Keratinocyte (primary cell): ENCODE data around the gene PGAP6. TPM values are rescaled to one million over a fixed set of nuclear protein-coding genes. Genes with fewer than 3 reads are reported as not detected.
"Not testable (repeated sequence)": the region's sequence is repeated elsewhere in the genome, so short reads cannot be mapped to it uniquely, and the experiment has no call there.

Source experiments
- DNase-seq: peaks from one replicate; pipeline ENCODE4 v3.0.0-alpha.2; 2011; ENCODE audit warnings: low read depth, missing footprints, low spot score
- FAIRE-seq: peaks from 2 replicates; lab custom pipeline; 2011; peaks lifted over from hg19 to GRCh38; lab: Jason Lieb, UNC
- H2AFZ ChIP-seq: 2 replicates; pipeline ENCODE4 v1.6.0; 2012; ENCODE audit warnings: low read length, control low read depth, inconsistent platforms; ENCODE audit not compliant: control insufficient read depth
- H3K27ac ChIP-seq: 2 replicates; pipeline ENCODE4 v1.5.1; 2011; ENCODE audit warnings: low read length; ENCODE audit not compliant: control insufficient read depth, insufficient read depth
- H3K27me3 ChIP-seq: 3 replicates; pipeline ENCODE4 v1.6.0; 2011; ENCODE audit warnings: low read length; ENCODE audit not compliant: control insufficient read depth, insufficient read depth; ENCODE audit errors: extremely low read depth
- H3K36me3 ChIP-seq, 2 experiments: 2 replicates in 1 of 2; 3 replicates in 1 of 2; pipeline ENCODE4 v1.5.1; 2011; ENCODE audit warnings: low read length in 2 of 2, mild to moderate bottlenecking in 1 of 2; ENCODE audit not compliant: control insufficient read depth in 2 of 2, insufficient read depth in 2 of 2; ENCODE audit errors: extremely low read depth in 1 of 2
- H3K4me1 ChIP-seq: 3 replicates; pipeline ENCODE4 v1.5.1; 2011; ENCODE audit warnings: low read length; ENCODE audit not compliant: control insufficient read depth, insufficient read depth; ENCODE audit errors: extremely low read depth
- H3K4me2 ChIP-seq: 3 replicates; pipeline ENCODE4 v1.6.0; 2011; ENCODE audit warnings: low read depth, low read length; ENCODE audit not compliant: control insufficient read depth, insufficient read depth; ENCODE audit errors: extremely low read depth
- H3K4me3 ChIP-seq, 3 experiments: fragments of 200-600 bp in 1 of 3; sonication (generic) in 1 of 3; 2 replicates in 2 of 3; 3 replicates in 1 of 3; pipeline ENCODE4 v1.5.1; 2011 to 2016; ENCODE audit warnings: low read length in 3 of 3, mild to moderate bottlenecking in 3 of 3, control low read depth in 2 of 3, inconsistent platforms in 1 of 3, low read depth in 1 of 3, mixed read lengths in 1 of 3, mixed run types in 1 of 3, moderate library complexity in 1 of 3; ENCODE audit not compliant: control insufficient read depth in 2 of 3, insufficient read depth in 2 of 3; ENCODE audit errors: extremely low read depth in 1 of 3
- H3K79me2 ChIP-seq: 2 replicates; pipeline ENCODE4 v1.6.0; 2012; ENCODE audit warnings: low read length; ENCODE audit not compliant: control insufficient read depth, insufficient read depth
- H3K9ac ChIP-seq: 3 replicates; pipeline ENCODE4 v1.6.0; 2011; ENCODE audit warnings: low read length; ENCODE audit not compliant: control insufficient read depth, insufficient read depth; ENCODE audit errors: extremely low read depth
- H3K9me1 ChIP-seq: 3 replicates; pipeline ENCODE4 v1.6.0; 2011; ENCODE audit warnings: low read length; ENCODE audit not compliant: control insufficient read depth, insufficient read depth; ENCODE audit errors: extremely low read depth
- H3K9me3 ChIP-seq: 2 replicates; pipeline ENCODE4 v1.5.1; 2012; ENCODE audit warnings: low read depth, low read length; ENCODE audit not compliant: control insufficient read depth
- H4K20me1 ChIP-seq: 3 replicates; pipeline ENCODE4 v1.6.0; 2011; ENCODE audit warnings: low read length; ENCODE audit not compliant: control insufficient read depth, insufficient read depth; ENCODE audit errors: extremely low read depth
- CTCF ChIP-seq, 3 experiments: IDR thresholded peaks in 1 of 3; conservative IDR thresholded peaks in 1 of 3; optimal IDR thresholded peaks in 1 of 3; 2 replicates in 2 of 3; 3 replicates in 1 of 3; pipeline versions ENCODE3 to v1.5.1; 2011; ENCODE audit warnings: low read length in 3 of 3, mild to moderate bottlenecking in 3 of 3, moderate library complexity in 2 of 3, control low read depth in 1 of 3, inconsistent platforms in 1 of 3; ENCODE audit not compliant: insufficient read depth in 2 of 3; ENCODE audit errors: extremely low read depth in 1 of 3
- EZH2 ChIP-seq: IDR thresholded peaks from one replicate; pipeline ENCODE4 v1.6.1; 2012; ENCODE audit warnings: inconsistent platforms, mild to moderate bottlenecking, low read length, moderate library complexity
- dilution Hi-C: fragments of 300-500 bp; cut with MboI; formaldehyde crosslinking; loops from one replicate; pipeline ENCODE4 v1.7.0; 2020; ENCODE audit warnings: low sequenced_read_pairs; ENCODE audit not compliant: extremely low pct_ligation_motif_present
- polyA plus RNA-seq, 5 experiments: library from polyadenylated mRNA; depleted of rRNA in 3 of 5; stranded (reverse) in 3 of 5; stranded (forward) in 1 of 5; unstranded in 1 of 5; fragments of >200 nt; gene quantifications; 1 replicate in 1 of 5; 2 replicates in 3 of 5; 3 replicates in 1 of 5; pipeline versions ENCODE4 v1.2.1 to v1.2.3, GENCODE V29; 2011 to 2012; ENCODE audit warnings: missing spikeins in 2 of 5, low read depth in 1 of 5, low replicate concordance in 1 of 5

Gene PGAP6
- polyA plus RNA-seq, 1 donor (not counting 4 experiments of a cell fraction or from before 2014, with no cell fraction given), result 25.5 TPM

- DNase-seq (peak; percentile 86), FAIRE-seq (peak; percentile 93)
- Histone ChIP-seq H3K9me3 (no peaks in the 10 kb centered on the region), H3K9me1 (peaks cover 5% of the 10 kb centered on the region), H3K27me3 (no peaks in the 10 kb centered on the region), H3K4me2 (peak overlapping the region; percentile 82), H4K20me1 (peaks cover 6% of the 10 kb centered on the region), H3K9ac (peak overlapping the region; percentile 63), H3K79me2 (peaks cover 25% of the 10 kb centered on the region), H2AFZ (peak overlapping the region; percentile 76), H3K4me1 (peaks cover 32% of the 10 kb centered on the region), H3K36me3 (peaks cover 0 to 3% of the 10 kb centered on the region in 2 experiments), H3K27ac (peak overlapping the region; percentile 71), H3K4me3 (peak overlapping the region; percentile 11 to 58 (median 21))
- dilution Hi-C loops, result no loop called here
- TF ChIP-seq CTCF (optimal IDR thresholded peaks at IDR 0.05 in 1 of 3, IDR thresholded peaks at IDR 0.05 in 1 of 3, conservative IDR thresholded peaks at IDR 0.05 in 1 of 3; ENCODE audit: extremely low read depth in 1 of 3, insufficient read depth in 2 of 3, low read length in 3 of 3), result no peak
- no peak for TF ChIP-seq EZH2
Observed at GRCh38 chr16:424033-424622, 42.4 kb upstream of the PGAP6 start.

- dilution Hi-C loops, H3K27ac ChIP-seq, H3K27me3 ChIP-seq, H3K9ac ChIP-seq, H3K4me2 ChIP-seq, H4K20me1 ChIP-seq, H3K4me3 ChIP-seq, H3K9me3 ChIP-seq, H3K9me1 ChIP-seq, FAIRE-seq, H3K36me3 ChIP-seq, DNase-seq, H2AFZ ChIP-seq: not testable (repeated sequence)
- peaks cover 10% of the 10 kb centered on the region for H3K79me2 ChIP-seq
- H3K4me1 ChIP-seq, result peaks cover 27% of the 10 kb centered on the region
Observed at GRCh38 chr16:422179-422578, 40.4 kb upstream of the PGAP6 start.

GRCh38 chr16:415170-415498 lies 33.4 kb upstream of the PGAP6 start:
- H2AFZ ChIP-seq, FAIRE-seq, H4K20me1 ChIP-seq, H3K9me1 ChIP-seq, H3K36me3 ChIP-seq, H3K4me2 ChIP-seq, H3K79me2 ChIP-seq, DNase-seq, H3K27ac ChIP-seq, H3K4me1 ChIP-seq, H3K27me3 ChIP-seq, H3K9me3 ChIP-seq, H3K4me3 ChIP-seq, dilution Hi-C loops, H3K9ac ChIP-seq: not testable (repeated sequence)
